Measurements from ENCODE around the gene XRCC1. TPM values are rescaled to one million over a fixed set of nuclear protein-coding genes. Genes with fewer than 3 reads are reported as not detected.

Gene XRCC1
- total and polyA plus RNA-seq, 9 of the 15 experiments (the other 6 are each of a cell fraction or from before 2014, with no cell fraction given) = 1.5 to 36.9 (median 24.9) TPM

DNA sequence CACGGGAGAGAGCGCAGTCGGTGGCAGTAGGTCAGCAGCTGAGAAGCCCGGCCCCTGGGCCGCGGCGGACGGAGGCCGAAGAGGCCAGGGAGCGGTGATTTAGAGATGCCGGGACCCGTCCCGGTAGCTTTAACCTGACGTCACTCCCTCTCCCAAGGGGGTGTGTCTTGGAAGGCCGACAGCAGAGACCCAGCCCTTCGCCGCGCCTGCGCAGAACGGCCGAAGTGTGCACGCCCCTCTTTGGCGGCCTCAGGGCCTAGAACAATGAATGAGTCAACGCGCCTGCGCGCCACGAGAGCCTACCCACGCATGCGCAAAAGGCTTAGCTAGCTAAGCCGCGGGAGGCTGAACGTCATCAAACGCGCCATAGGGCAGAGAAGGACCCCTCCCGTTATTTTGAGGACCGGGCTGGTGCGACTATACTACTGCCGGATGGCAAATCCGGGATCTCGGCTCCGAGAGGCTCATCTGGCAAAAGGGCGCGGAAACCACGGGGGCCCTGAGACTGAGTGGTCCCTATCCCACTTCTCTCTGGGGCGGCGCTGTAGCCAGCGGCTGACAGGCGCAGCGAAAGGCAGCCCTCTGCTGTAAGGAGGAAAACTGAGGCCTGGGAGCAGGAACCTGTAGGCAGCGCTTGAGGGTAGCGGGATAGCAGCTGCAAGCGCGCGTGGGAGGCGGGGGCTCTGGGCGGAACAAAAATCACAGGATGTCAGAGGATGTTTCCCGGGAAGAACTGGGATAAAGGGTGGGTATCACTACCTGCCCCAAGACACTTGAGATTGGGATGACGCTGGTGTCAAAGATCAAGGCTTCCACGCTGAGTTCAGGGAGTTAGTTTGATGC, 20.9 kb upstream of the XRCC1 start, which contains the start of the genes IRGQ and ZNF576 (continued):
- TF ChIP-seq, protein P1, sequence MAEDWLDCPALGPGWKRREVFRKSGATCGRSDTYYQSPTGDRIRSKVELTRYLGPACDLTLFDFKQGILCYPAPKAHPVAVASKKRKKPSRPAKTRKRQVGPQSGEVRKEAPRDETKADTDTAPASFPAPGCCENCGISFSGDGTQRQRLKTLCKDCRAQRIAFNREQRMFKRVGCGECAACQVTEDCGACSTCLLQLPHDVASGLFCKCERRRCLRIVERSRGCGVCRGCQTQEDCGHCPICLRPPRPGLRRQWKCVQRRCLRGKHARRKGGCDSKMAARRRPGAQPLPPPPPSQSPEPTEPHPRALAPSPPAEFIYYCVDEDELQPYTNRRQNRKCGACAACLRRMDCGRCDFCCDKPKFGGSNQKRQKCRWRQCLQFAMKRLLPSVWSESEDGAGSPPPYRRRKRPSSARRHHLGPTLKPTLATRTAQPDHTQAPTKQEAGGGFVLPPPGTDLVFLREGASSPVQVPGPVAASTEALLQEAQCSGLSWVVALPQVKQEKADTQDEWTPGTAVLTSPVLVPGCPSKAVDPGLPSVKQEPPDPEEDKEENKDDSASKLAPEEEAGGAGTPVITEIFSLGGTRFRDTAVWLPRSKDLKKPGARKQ (CRISPR knock-in tag; IDR thresholded peaks at IDR 0.05) = no peak
- TF ChIP-seq TAF7 (tag; IDR thresholded peaks at IDR 0.05) = peak; percentile 69
- peak; percentile 95 for TF ChIP-seq POLR2B (IDR thresholded peaks at IDR 0.05; ENCODE audit: low read depth, partially characterized antibody)
- TF ChIP-seq, protein P2, sequence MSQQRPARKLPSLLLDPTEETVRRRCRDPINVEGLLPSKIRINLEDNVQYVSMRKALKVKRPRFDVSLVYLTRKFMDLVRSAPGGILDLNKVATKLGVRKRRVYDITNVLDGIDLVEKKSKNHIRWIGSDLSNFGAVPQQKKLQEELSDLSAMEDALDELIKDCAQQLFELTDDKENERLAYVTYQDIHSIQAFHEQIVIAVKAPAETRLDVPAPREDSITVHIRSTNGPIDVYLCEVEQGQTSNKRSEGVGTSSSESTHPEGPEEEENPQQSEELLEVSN (IDR thresholded peaks at IDR 0.05; ENCODE audit: borderline replicate concordance in 1 of 2, extremely low read depth in 1 of 2, insufficient read depth in 1 of 2, insufficient read length in 1 of 2, low read depth in 1 of 2, low read length in 1 of 2, poor library complexity in 1 of 2, severe bottlenecking in 1 of 2) = peak in 1 of 2 experiments; percentile 32
- 0 out of 2 replicates have a peak, but pooled peaks have one; percentile 66 for TF ChIP-seq ZNF57 (CRISPR knock-in tag; IDR thresholded peaks at IDR 0.05)
- TF ChIP-seq TEAD4 (IDR thresholded peaks at IDR 0.05; ENCODE audit: low read length) = peak; percentile 49
- no peak for TF ChIP-seq TEAD4 (CRISPR knock-in tag; IDR thresholded peaks at IDR 0.05; ENCODE audit: borderline replicate concordance)
- TF ChIP-seq ETV1 (tag; conservative IDR thresholded peaks at IDR 0.05; ENCODE audit: low read depth) = peak; percentile 69
- no peak for TF ChIP-seq MAFF (IDR thresholded peaks at IDR 0.05; ENCODE audit: low read length)
- TF ChIP-seq ZZZ3 (IDR thresholded peaks at IDR 0.05) = peak; percentile 85
- TF ChIP-seq, protein P3, sequence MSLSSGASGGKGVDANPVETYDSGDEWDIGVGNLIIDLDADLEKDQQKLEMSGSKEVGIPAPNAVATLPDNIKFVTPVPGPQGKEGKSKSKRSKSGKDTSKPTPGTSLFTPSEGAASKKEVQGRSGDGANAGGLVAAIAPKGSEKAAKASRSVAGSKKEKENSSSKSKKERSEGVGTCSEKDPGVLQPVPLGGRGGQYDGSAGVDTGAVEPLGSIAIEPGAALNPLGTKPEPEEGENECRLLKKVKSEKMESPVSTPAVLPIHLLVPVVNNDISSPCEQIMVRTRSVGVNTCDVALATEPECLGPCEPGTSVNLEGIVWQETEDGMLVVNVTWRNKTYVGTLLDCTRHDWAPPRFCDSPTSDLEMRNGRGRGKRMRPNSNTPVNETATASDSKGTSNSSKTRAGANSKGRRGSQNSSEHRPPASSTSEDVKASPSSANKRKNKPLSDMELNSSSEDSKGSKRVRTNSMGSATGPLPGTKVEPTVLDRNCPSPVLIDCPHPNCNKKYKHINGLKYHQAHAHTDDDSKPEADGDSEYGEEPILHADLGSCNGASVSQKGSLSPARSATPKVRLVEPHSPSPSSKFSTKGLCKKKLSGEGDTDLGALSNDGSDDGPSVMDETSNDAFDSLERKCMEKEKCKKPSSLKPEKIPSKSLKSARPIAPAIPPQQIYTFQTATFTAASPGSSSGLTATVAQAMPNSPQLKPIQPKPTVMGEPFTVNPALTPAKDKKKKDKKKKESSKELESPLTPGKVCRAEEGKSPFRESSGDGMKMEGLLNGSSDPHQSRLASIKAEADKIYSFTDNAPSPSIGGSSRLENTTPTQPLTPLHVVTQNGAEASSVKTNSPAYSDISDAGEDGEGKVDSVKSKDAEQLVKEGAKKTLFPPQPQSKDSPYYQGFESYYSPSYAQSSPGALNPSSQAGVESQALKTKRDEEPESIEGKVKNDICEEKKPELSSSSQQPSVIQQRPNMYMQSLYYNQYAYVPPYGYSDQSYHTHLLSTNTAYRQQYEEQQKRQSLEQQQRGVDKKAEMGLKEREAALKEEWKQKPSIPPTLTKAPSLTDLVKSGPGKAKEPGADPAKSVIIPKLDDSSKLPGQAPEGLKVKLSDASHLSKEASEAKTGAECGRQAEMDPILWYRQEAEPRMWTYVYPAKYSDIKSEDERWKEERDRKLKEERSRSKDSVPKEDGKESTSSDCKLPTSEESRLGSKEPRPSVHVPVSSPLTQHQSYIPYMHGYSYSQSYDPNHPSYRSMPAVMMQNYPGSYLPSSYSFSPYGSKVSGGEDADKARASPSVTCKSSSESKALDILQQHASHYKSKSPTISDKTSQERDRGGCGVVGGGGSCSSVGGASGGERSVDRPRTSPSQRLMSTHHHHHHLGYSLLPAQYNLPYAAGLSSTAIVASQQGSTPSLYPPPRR (CRISPR knock-in tag; IDR thresholded peaks at IDR 0.05; ENCODE audit: borderline replicate concordance) = no peak
- TF ChIP-seq CREBBP (IDR thresholded peaks at IDR 0.05; ENCODE audit: low read depth, low read length) = no peak
- peak; percentile 0 for TF ChIP-seq HDAC3 (IDR thresholded peaks at IDR 0.05; ENCODE audit: borderline replicate concordance, partially characterized antibody)
- TF ChIP-seq, protein P4, sequence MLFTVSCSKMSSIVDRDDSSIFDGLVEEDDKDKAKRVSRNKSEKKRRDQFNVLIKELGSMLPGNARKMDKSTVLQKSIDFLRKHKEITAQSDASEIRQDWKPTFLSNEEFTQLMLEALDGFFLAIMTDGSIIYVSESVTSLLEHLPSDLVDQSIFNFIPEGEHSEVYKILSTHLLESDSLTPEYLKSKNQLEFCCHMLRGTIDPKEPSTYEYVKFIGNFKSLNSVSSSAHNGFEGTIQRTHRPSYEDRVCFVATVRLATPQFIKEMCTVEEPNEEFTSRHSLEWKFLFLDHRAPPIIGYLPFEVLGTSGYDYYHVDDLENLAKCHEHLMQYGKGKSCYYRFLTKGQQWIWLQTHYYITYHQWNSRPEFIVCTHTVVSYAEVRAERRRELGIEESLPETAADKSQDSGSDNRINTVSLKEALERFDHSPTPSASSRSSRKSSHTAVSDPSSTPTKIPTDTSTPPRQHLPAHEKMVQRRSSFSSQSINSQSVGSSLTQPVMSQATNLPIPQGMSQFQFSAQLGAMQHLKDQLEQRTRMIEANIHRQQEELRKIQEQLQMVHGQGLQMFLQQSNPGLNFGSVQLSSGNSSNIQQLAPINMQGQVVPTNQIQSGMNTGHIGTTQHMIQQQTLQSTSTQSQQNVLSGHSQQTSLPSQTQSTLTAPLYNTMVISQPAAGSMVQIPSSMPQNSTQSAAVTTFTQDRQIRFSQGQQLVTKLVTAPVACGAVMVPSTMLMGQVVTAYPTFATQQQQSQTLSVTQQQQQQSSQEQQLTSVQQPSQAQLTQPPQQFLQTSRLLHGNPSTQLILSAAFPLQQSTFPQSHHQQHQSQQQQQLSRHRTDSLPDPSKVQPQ (CRISPR knock-in tag; IDR thresholded peaks at IDR 0.05; ENCODE audit: borderline replicate concordance) = no peak
- TF ChIP-seq CCAR2 (IDR thresholded peaks at IDR 0.05; ENCODE audit: low read depth, low read length) = no peak
- TF ChIP-seq NEUROD1 (IDR thresholded peaks at IDR 0.05; ENCODE audit: borderline replicate concordance, low read depth, low read length, partially characterized antibody) = peak; percentile 81
